GM21529 (cell line): Measurements from ENCODE around the gene DCTD.

Experiments
- ATAC-seq: cut with Tn5 transposase; IDR thresholded peaks from one replicate; pipeline ENCODE4 v1.9.1; 2021; ENCODE audit not compliant: unreplicated experiment

DCTD gene

DNA sequence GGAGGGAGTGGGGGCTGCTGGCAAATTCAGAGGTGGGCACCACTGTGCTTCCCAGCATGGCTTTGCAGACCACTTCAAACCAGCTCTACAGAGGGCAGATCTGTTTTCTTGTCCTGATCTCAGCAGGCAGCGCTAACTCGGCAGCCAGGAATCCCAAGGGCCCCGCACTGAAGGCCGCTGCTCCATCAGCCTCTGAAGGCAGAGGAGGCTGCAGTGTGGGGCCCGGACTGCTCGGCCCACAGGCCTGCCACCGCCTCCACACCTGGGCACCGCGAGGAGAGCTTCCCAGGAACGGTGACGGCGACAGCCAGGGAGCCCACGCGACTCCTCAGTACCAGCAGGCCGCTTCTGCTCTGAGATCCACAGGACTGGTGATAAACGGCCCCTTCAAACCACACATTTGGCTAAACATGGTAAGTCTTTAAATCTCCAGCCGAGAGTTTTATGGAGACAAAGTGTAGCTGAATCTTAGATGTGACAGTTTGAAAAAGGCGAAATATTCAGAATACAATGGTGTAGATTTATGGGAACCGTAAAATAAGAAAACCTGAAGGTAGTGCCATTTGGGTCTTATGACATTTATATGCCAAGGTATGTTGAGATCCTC, 23.6 kb downstream of the DCTD start:
- ATAC-seq = no peak

GRCh38 chr4:182893047-182893446, 24.1 kb downstream of the DCTD start:
- ATAC-seq = no peak

DNA sequence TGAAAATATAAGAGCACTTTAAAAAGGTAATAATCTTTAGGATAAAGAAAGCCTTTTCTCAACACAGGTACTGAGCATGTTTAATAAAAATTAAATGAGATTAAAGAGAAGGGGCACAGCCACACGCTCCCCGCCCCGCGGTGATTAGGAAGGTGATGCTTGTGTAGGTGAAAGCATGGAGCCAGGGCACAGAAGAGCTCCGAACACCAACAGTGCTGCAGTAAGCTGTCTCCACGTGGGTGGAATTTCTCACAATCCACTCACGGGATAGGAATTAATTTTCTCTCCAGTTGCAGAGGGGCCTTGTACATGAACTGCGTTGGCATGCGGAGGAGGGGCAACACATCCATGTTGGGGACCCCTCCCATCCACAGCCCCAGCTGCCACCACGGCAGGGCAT, 27.0 kb downstream of the DCTD start:
- no peak for ATAC-seq

- no peak for ATAC-seq
Measured at GRCh38 chr4:182888891-182889290, 28.3 kb downstream of the DCTD start.

DNA sequence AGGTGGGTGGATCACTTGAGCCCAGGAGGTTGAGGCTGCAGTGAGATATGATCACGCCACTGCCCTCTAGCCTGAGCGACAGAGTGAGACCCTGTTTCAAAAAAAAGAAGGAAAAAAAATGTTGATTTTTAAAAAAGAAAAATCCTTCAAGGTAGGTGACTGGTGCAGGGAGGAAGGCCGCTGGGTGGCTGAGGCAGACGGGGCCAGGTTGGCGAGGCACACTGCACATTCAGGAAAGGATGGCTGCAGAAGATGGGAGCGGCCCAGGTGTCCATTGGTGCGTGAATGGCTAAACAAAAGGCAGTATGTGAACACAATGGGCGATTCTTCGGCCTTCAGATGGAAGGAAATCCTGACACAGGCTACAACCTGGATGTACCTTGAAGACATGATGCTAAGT, 30.4 kb downstream of the DCTD start:
- ATAC-seq = no peak

DNA sequence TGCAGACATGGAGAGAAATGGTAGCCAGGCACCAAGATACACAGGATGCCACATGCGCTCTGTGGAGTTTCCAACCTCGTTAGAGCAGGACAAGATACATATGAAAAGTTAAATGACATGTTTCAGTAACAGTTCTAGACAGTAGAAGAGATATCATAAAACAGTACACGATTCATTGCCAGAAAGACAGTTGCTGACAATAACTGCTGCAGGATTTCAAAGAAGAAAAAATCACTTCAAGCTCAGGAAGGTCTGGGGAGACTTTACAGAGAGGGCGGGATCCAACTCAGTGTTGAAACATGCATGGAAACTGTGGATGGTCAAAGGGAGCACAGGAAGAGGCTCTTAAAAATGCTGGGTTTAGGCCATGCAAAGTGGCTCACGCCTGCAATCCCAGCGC, 31.0 kb downstream of the DCTD start:
- no peak for ATAC-seq

- no peak for ATAC-seq
Measured at GRCh38 chr4:182885738-182886077, 31.5 kb downstream of the DCTD start.

GRCh38 chr4:182885022-182885737, 32.0 kb downstream of the DCTD start:
- ATAC-seq = no peak

DNA sequence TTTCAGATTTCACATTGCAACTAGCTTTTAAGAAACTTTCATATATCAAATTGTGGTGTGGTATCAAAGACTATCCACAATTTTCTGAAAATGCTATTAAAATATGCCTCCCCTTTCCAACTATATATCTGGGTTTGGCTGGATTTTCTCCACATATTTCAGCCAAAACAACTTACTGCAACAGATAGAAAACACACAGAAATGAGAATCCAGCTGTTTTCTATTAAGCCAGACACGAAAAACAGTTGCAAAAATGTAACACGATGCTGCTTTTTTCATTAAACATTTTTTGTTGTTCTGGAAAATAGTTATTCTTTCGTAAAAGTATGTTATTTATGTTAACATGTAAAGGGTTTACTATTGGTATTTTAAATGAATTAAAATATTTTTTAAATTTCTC, 33.1 kb downstream of the DCTD start:
- ATAC-seq = no peak

DNA sequence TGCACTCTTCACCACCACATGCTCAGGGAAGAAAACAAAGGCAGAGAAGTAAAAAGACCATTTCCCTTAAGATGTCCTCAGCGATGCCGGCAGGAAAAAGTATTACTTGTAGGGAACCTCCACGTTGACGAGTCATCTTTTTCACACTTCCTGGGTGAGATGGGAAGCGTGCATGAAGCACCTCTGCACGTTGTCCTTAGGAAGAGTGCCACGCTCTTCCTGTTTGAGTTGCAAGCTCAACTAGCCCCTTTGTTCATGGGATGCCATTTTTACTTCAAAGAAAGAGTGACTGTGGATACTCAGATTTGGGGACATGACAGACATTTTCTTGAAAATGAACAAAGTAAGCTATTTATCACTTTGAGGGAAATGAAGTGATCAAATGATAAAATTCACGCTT, 33.8 kb downstream of the DCTD start:
- no peak for ATAC-seq

GRCh38 chr4:182881914-182882313, 35.3 kb downstream of the DCTD start:
- no peak for ATAC-seq

DNA sequence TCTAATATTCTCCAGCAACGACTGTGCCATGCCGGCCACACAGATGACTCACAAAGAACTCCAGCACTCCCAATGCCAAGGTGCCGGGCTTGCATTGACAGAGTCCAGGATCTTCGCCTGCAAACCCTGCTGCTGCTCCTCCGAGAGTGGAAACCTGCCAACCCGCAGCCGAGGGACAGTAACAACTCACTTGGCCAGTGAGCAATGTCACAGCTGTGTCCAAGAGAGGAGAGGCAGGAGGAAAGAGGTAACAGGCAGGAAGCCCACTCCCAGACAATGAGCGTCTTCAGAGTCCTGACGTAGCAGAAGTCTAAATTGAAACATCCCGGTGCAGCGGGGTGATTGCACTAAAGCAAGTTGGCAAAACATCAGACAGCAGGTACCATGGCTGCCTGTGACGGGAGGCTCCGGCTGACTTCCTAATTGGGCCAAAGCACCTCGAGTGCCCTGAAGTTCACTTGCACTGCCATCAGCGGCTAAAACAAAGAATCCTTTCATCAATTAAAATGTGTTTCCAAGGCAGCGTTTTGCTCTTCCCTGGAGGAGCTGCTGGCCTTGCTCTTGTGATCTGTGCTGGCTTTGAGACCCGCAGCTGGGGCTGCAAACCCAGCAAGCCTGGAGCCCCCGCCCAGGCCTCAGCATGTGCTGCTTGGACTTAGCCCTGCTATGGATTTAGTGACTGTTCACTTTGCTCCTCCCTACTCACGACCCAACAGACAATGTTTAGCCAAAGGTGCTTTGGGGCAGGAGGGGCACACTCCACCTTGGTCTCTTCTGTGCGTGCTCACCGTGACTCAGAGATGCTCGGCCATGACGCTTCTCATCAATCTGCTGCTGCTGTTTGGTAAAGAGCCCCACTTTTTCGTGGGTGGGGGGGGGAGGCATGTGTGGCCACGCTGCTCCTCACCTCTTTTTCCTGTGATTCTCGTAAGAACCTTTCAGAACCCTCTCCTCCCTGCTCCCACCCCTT, 36.5 kb downstream of the DCTD start:
- no peak for ATAC-seq

GRCh38 chr4:182879913-182880312, 37.3 kb downstream of the DCTD start:
- no peak for ATAC-seq

DNA sequence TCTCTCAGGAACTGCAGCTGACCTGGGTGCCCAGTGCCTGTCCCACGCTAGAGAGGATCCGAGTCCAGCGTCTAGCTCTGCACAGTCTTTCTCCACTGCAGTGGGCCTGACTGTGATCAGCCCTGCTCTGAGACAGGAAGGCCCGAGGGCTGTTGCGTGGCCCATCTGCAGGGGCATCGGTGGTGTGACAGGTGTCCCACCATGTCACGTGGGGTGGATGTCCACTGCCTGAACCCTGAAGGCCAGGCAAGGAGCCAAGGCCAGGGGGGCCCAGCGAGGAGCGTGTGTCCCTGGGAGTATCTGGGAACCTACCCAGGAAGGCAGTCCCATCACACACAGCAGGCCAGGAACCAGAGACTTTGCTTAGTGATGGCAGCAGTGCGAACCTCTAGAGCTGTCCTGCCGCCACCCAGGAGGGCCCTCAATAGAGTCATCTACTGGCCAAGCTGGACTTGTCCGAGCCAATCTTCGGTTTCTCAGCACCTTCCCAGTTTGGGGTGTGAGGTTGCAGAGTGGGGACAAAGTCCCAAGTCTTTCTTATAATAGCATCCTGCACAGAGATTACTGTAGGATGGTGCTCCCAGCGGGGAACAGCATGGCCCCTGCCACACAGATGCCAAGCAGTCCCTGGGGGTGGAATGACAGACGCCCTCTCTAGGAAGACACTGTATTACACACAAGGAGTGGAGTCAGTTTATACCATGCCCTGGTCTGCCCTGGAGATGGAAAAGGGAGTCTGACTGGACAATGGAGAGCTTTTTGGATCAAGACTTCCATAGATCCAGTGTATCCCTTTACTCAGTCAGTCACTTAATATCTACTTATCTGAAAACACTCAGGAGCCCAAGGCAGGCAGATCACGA, 38.3 kb downstream of the DCTD start:
- no peak for ATAC-seq

GRCh38 chr4:182877326-182877883, 39.8 kb downstream of the DCTD start:
- ATAC-seq = no peak

GRCh38 chr4:182876427-182876826, 40.8 kb downstream of the DCTD start:
- ATAC-seq = no peak

DNA sequence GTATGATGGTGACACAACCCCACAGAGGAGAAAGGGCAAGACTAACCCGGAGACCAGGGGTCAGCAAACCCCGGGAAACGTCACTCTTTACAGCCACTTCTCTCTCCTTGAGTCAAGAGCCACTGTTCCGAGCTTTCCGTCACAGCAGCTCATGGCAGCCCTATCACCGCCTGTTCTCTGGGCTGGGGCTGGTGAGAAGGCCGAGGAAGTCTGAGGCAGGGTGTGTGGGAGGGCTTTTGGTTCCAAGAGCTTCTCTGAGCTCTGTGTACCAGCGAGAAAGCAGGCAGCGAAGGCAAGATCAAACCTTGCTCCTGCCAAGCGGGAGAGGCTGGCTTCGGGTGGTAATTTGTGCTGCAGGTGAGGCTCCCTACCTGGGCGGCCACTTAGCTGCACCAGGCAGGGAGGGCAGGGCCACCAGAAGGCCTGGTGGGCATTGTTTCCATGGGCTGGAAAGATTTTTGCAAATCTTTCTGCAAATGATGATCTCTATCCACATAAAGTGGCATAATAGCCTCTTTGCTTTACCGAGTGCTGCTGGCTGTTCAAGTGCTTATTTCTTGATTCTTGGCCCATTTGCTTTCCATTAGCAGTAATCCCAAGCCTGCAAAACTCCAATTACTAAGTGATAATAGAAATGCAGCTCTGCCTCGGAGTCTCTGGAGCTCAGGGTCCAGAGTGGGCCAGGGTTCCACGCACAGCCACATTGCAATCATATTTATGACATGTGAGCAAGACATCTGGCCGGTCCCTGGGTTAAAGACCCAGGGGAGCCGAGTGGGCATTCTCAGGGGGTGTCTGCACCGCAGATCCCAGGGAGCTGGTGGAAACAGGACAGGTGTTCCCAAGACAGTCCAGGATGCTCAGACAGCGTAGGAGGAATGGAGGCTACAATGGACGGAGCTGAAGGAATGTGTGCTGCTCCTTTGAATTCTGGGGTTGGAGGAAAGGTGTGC, 41.5 kb downstream of the DCTD start:
- ATAC-seq = no peak

- ATAC-seq = no peak
Measured at GRCh38 chr4:182874797-182875345, 42.3 kb downstream of the DCTD start.

DNA sequence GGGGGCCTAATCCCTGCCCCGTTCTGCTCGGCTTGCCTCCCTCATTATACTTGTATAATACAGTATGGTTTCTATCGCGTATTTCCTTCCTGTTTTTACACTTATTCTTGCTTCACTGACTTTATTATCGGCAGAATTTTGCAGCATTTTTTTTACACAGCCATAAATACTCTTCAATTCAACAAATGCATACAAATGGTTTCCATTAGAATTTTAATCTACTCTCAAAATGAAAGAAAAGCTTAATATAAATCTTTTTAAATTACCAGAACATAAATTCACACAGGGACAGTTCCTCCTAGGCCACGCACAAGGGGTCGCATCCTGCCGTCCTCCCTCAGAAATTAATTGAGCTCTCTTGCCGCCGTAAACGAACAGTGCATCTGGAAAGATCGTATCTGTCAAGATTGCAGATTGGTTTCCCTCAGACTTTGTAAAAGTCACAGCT, 42.9 kb downstream of the DCTD start:
- ATAC-seq = no peak
